H9 (cell line): ENCODE data around the gene COG3. TPM values are rescaled to one million over a fixed set of nuclear protein-coding genes. Genes with fewer than 3 reads are reported as not detected.

ENCODE experiments used
- DNase-seq: peaks from one replicate; pipeline ENCODE4 v3.0.0-alpha.2; 2017
- H2AFZ ChIP-seq: one replicate; pipeline ENCODE4 v1.6.1; 2013; ENCODE audit warnings: mild to moderate bottlenecking, low read length, control low read depth, moderate library complexity
- H2AK5ac ChIP-seq: 2 replicates; pipeline ENCODE4 v1.6.1; 2013; ENCODE audit warnings: low read length, control low read depth, mixed read lengths; ENCODE audit not compliant: insufficient read length
- H2BK120ac ChIP-seq: one replicate; pipeline ENCODE4 v1.6.1; 2013; ENCODE audit warnings: low read depth, mild to moderate bottlenecking, low read length, control low read depth, inconsistent platforms; ENCODE audit not compliant: poor library complexity, severe bottlenecking
- H2BK12ac ChIP-seq: 2 replicates; pipeline ENCODE4 v1.6.1; 2013; ENCODE audit warnings: low read length, control low read depth, mixed read lengths, low read depth; ENCODE audit not compliant: insufficient read length
- H2BK15ac ChIP-seq: 2 replicates; pipeline ENCODE4 v1.6.1; 2013; ENCODE audit warnings: low read depth, low read length, control low read depth
- H2BK20ac ChIP-seq: one replicate; pipeline ENCODE4 v1.6.1; 2013; ENCODE audit warnings: low read depth, mild to moderate bottlenecking, low read length, control low read depth, inconsistent platforms; ENCODE audit not compliant: poor library complexity, severe bottlenecking
- H2BK5ac ChIP-seq: 2 replicates; pipeline ENCODE4 v1.6.1; 2013; ENCODE audit warnings: low read length, control low read depth, mixed read lengths; ENCODE audit not compliant: insufficient read length
- H3K14ac ChIP-seq: 2 replicates; pipeline ENCODE4 v1.6.1; 2013; ENCODE audit warnings: low read length, control low read depth; ENCODE audit not compliant: insufficient read depth
- H3K18ac ChIP-seq: 2 replicates; pipeline ENCODE4 v1.6.1; 2013; ENCODE audit warnings: low read depth, mild to moderate bottlenecking, mixed read lengths, low read length, control low read depth; ENCODE audit not compliant: insufficient read length
- H3K23ac ChIP-seq: 2 replicates; pipeline ENCODE4 v1.6.1; 2013; ENCODE audit warnings: low read length, control low read depth, mixed read lengths, low read depth; ENCODE audit not compliant: insufficient read length
- H3K23me2 ChIP-seq: 2 replicates; pipeline ENCODE4 v1.6.1; 2013; ENCODE audit warnings: low read depth, mild to moderate bottlenecking, mixed read lengths, low read length, control low read depth; ENCODE audit not compliant: insufficient read length, poor library complexity, severe bottlenecking
- H3K27ac ChIP-seq: 2 replicates; pipeline ENCODE4 v1.5.1; 2013; ENCODE audit warnings: low read length, control low read depth, mixed read lengths, low read depth; ENCODE audit not compliant: insufficient read length
- H3K27me3 ChIP-seq: 2 replicates; pipeline ENCODE4 v1.6.1; 2013; ENCODE audit warnings: low read length, control low read depth, inconsistent platforms; ENCODE audit not compliant: insufficient read depth
- H3K4ac ChIP-seq: 2 replicates; pipeline ENCODE4 v1.6.1; 2013; ENCODE audit warnings: low read depth, mild to moderate bottlenecking, control low read depth, inconsistent platforms, low read length, moderate library complexity
- H3K4me1 ChIP-seq: 2 replicates; pipeline ENCODE4 v1.6.1; 2013; ENCODE audit warnings: low read length, control low read depth, inconsistent platforms; ENCODE audit not compliant: insufficient read depth
- H3K4me2 ChIP-seq: 2 replicates; pipeline ENCODE4 v1.6.1; 2013; ENCODE audit warnings: low read length, control low read depth, mixed read lengths; ENCODE audit not compliant: insufficient read length, insufficient read depth
- H3K56ac ChIP-seq: 2 replicates; pipeline ENCODE4 v1.6.1; 2013; ENCODE audit warnings: low read depth, mild to moderate bottlenecking, mixed read lengths, low read length, control low read depth; ENCODE audit not compliant: insufficient read length
- H3K79me1 ChIP-seq: 2 replicates; pipeline ENCODE4 v1.6.1; 2013; ENCODE audit warnings: low read depth, mild to moderate bottlenecking, moderate library complexity, low read length, control low read depth, inconsistent platforms; ENCODE audit not compliant: insufficient read depth, poor library complexity, severe bottlenecking
- H3K79me2 ChIP-seq: 2 replicates; pipeline ENCODE4 v1.6.1; 2013; ENCODE audit warnings: low read length, control low read depth, inconsistent platforms; ENCODE audit not compliant: insufficient read depth
- H3K9ac ChIP-seq: 2 replicates; pipeline ENCODE4 v1.6.1; 2013; ENCODE audit warnings: low read length, control low read depth, mixed read lengths; ENCODE audit not compliant: insufficient read length; ENCODE audit errors: extremely low read depth
- H3K9me3 ChIP-seq: one replicate; pipeline ENCODE4 v1.6.1; 2013; ENCODE audit warnings: low read depth, low read length, inconsistent platforms; ENCODE audit not compliant: control insufficient read depth
- H3T11ph ChIP-seq: one replicate; pipeline ENCODE4 v1.6.1; 2013; ENCODE audit warnings: mild to moderate bottlenecking, low read length, control low read depth, inconsistent platforms
- H4K20me1 ChIP-seq: one replicate; pipeline ENCODE4 v1.6.1; 2013; ENCODE audit not compliant: control insufficient read depth, insufficient read length, insufficient read depth
- H4K5ac ChIP-seq: 2 replicates; pipeline ENCODE4 v1.6.1; 2013; ENCODE audit warnings: low read depth, mild to moderate bottlenecking, mixed read lengths, low read length, control low read depth; ENCODE audit not compliant: insufficient read length
- H4K8ac ChIP-seq: replicated peaks from 2 replicates; pipeline ENCODE4 v1.6.1; 2013; ENCODE audit warnings: low read length, control low read depth, mixed read lengths, low read depth; ENCODE audit not compliant: insufficient read length
- H4K91ac ChIP-seq: 2 replicates; pipeline ENCODE4 v1.6.1; 2013; ENCODE audit warnings: low read depth, mild to moderate bottlenecking, moderate library complexity, mixed read lengths, low read length, control low read depth; ENCODE audit not compliant: insufficient read length
- H3K27ac Mint-ChIP-seq, 3 experiments: 2 replicates in 2 of 3; 3 replicates in 1 of 3; pipeline ENCODE4 v1.8.0; 2020 to 2021; ENCODE audit warnings: mixed read lengths in 3 of 3, mild to moderate bottlenecking in 1 of 3, moderate library complexity in 1 of 3
- H3K27me3 Mint-ChIP-seq: 2 replicates; pipeline ENCODE4 v1.8.0; 2021; ENCODE audit warnings: low read depth, mild to moderate bottlenecking, moderate library complexity, mixed read lengths
- H3K36me3 Mint-ChIP-seq, 3 experiments: 2 replicates in 2 of 3; 3 replicates in 1 of 3; pipeline ENCODE4 v1.8.0; 2020 to 2021; ENCODE audit warnings: low read depth in 3 of 3, mixed read lengths in 3 of 3; ENCODE audit not compliant: insufficient read depth in 1 of 3
- H3K4me1 Mint-ChIP-seq, 2 experiments: 2 replicates each; pipeline ENCODE4 v1.8.0; 2020; ENCODE audit warnings: mixed read lengths in 2 of 2
- H3K4me3 Mint-ChIP-seq, 2 experiments: 2 replicates in 1 of 2; 3 replicates in 1 of 2; pipeline ENCODE4 v1.8.0; 2020 to 2021; ENCODE audit warnings: mild to moderate bottlenecking in 2 of 2, mixed read lengths in 2 of 2, moderate library complexity in 1 of 2
- H3K9me3 Mint-ChIP-seq, 2 experiments: 2 replicates in 1 of 2; 3 replicates in 1 of 2; pipeline ENCODE4 v1.8.0; 2020; ENCODE audit warnings: mild to moderate bottlenecking in 2 of 2, mixed read lengths in 2 of 2, moderate library complexity in 1 of 2
- WGBS: extraction: QIAGEN DNeasy Blood & Tissue Kit; methylation state at CpG from one replicate; pipeline ENCODE4 v1.1.7; 2013; ENCODE audit warnings: missing lambda C conversion rate, low lambda C conversion rate, mixed read lengths; ENCODE audit not compliant: insufficient read length; ENCODE audit errors: extremely low coverage; 5-methylcytosine and 5-hydroxymethylcytosine counted together
- total RNA-seq: library from RNA; stranded (reverse); gene quantifications from 2 replicates; pipeline ENCODE4 v1.2.1, GENCODE V29; 2021
- TF ChIP-seq, protein P1 (sequence below): fragments of 200-600 bp; sonication (generic); conservative IDR thresholded peaks from 3 replicates; pipeline ENCODE4 v1.8.0; 2021; ENCODE audit warnings: antibody characterized with exemption, mild to moderate bottlenecking

Gene COG3
- total RNA-seq, 1 experiment from 2014 or later = 16.5 TPM

DNA sequence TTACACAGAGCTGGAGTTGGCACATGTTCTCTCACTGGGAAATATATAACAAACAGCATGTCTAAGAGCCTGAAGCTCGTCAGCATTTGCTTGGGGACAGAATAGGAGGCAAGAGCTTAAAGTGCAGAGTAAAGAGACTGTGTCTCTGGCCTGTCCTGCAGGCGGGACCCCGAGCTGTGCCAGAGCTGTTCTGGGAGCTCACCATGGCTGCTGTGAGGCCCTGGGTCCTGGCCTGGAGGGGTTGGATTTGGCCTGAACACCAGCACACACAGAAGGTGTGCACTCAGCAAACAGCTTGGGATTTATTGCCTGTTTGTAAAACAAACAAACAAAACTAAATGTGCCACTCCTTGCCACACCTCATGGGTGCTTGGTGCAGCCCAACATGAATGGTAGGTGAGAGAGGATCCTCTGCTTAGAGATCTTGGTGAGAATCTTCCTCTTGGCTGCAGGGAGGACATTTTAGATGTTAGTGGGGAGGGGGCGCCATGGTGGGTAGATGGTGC, 89.9 kb downstream of the COG3 start:
- Histone ChIP-seq H3T11ph (no peak overlapping the region), H4K8ac (no peak overlapping the region), H3K9ac (no peak overlapping the region), H2BK15ac (no peak overlapping the region), H3K79me2 (no peaks in the 10 kb centered on the region), H3K14ac (no peak overlapping the region), H3K4ac (no peak overlapping the region), H2BK5ac (no peak overlapping the region), H2AFZ (no peak overlapping the region), H4K5ac (no peak overlapping the region), H2BK12ac (no peak overlapping the region), H3K23ac (no peak overlapping the region), H3K9me3 (no peaks in the 10 kb centered on the region), H4K20me1 (no peaks in the 10 kb centered on the region), H3K4me2 (no peak overlapping the region), H3K27ac (no peak overlapping the region), H3K4me1 (no peaks in the 10 kb centered on the region), H2BK120ac (no peak overlapping the region), H2AK5ac (no peak overlapping the region), H3K23me2 (peaks cover 3% of the 10 kb centered on the region), H2BK20ac (no peak overlapping the region), H3K56ac (no peak overlapping the region), H3K18ac (no peak overlapping the region), H3K79me1 (no peaks in the 10 kb centered on the region), H4K91ac (no peak overlapping the region), H3K27me3 (no peaks in the 10 kb centered on the region; the same call in 1 of the 2 replicates)
- H3K27me3 Mint-ChIP-seq = peaks cover 1% of the 10 kb centered on the region
- H3K27ac Mint-ChIP-seq = no peak overlapping the region
- TF ChIP-seq, protein P1, sequence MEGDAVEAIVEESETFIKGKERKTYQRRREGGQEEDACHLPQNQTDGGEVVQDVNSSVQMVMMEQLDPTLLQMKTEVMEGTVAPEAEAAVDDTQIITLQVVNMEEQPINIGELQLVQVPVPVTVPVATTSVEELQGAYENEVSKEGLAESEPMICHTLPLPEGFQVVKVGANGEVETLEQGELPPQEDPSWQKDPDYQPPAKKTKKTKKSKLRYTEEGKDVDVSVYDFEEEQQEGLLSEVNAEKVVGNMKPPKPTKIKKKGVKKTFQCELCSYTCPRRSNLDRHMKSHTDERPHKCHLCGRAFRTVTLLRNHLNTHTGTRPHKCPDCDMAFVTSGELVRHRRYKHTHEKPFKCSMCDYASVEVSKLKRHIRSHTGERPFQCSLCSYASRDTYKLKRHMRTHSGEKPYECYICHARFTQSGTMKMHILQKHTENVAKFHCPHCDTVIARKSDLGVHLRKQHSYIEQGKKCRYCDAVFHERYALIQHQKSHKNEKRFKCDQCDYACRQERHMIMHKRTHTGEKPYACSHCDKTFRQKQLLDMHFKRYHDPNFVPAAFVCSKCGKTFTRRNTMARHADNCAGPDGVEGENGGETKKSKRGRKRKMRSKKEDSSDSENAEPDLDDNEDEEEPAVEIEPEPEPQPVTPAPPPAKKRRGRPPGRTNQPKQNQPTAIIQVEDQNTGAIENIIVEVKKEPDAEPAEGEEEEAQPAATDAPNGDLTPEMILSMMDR = no peak
- DNase-seq = no peak
- no peak overlapping the region for H3K4me3 Mint-ChIP-seq
- H3K4me1 Mint-ChIP-seq = no peaks in the 10 kb centered on the region
- peaks cover 0 to 4% of the 10 kb centered on the region in 2 experiments; a peak in 1 of 5 replicates for H3K9me3 Mint-ChIP-seq
- WGBS = no CpG with 5 or more reads among the region's 4 CpGs
- H3K36me3 Mint-ChIP-seq = no peaks in the 10 kb centered on the region
